ENCODE data around the gene CATSPERE. TPM values are rescaled to one million over a fixed set of nuclear protein-coding genes. Genes with fewer than 3 reads are reported as not detected.

Gene CATSPERE
- total RNA-seq, 1 experiment from 2014 or later: 0.11 TPM

GRCh38 chr1:244626709-244627108 is 165.6 kb downstream of the CATSPERE start:
- DNase-seq (ENCODE audit: low read depth): no peak

GRCh38 chr1:244628789-244629188 is 167.7 kb downstream of the CATSPERE start:
- peak; percentile 2 for DNase-seq (ENCODE audit: low read depth)

- no peak for DNase-seq (ENCODE audit: low read depth)
Observed at GRCh38 chr1:244633140-244633539, 172.1 kb downstream of the CATSPERE start.

GRCh38 chr1:244634546-244634945 is 173.5 kb downstream of the CATSPERE start:
- no peak for DNase-seq (ENCODE audit: low read depth)

- no peak for DNase-seq (ENCODE audit: low read depth)
Observed at GRCh38 chr1:244636488-244637259, 175.6 kb downstream of the CATSPERE start.

DNA sequence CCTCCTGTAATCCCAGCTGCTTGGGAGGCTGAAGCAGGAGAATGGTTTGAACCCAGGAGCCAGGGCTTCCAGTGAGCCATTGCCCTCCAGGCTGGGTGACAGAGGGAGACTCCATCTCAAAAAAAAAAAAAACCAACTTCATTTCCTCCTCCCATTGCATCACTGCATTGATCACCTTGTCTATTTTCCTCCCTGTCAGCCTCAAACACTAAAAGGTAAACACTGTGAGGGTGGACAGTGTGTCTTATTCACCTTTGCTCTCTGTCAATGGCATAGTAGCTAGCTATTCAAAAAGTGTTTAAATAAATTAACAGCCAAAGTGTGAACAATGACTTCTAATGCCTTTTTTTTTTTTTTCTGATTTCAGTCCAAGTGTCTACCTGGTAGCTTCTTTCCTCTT is 178.5 kb downstream of the CATSPERE start:
- DNase-seq (ENCODE audit: low read depth): no peak

- DNase-seq (ENCODE audit: low read depth): no peak
Observed at GRCh38 chr1:244640917-244641316, 179.8 kb downstream of the CATSPERE start.

GRCh38 chr1:244642526-244642925 is 181.5 kb downstream of the CATSPERE start:
- no peak for DNase-seq (ENCODE audit: low read depth)

- DNase-seq (ENCODE audit: low read depth): no peak
Observed at GRCh38 chr1:244642988-244643387, 181.9 kb downstream of the CATSPERE start.

GRCh38 chr1:244645414-244645813 is 184.3 kb downstream of the CATSPERE start:
- no peak for DNase-seq (ENCODE audit: low read depth)

DNA sequence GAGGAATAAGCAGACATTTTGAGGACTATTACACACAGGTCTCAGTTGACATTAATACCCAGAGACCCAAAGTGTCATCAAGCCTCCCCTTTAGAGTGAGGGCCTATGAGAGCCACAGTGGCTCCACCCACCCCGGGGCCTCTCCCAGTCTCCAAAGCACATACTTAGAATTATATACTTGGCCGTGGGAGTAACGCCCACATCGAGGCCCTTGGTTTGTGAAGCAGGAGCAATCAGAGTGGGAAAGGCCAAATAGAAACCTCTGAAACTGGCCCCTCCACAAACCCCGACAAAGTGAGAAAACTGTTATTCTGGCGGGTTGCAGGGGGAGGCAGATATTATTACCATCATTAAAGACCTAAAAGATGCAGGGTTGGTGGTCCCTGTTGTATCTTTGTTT is 184.8 kb downstream of the CATSPERE start:
- DNase-seq (ENCODE audit: low read depth): no peak

- DNase-seq (ENCODE audit: low read depth): no peak
Observed at GRCh38 chr1:244647819-244648218, 186.7 kb downstream of the CATSPERE start.

DNA sequence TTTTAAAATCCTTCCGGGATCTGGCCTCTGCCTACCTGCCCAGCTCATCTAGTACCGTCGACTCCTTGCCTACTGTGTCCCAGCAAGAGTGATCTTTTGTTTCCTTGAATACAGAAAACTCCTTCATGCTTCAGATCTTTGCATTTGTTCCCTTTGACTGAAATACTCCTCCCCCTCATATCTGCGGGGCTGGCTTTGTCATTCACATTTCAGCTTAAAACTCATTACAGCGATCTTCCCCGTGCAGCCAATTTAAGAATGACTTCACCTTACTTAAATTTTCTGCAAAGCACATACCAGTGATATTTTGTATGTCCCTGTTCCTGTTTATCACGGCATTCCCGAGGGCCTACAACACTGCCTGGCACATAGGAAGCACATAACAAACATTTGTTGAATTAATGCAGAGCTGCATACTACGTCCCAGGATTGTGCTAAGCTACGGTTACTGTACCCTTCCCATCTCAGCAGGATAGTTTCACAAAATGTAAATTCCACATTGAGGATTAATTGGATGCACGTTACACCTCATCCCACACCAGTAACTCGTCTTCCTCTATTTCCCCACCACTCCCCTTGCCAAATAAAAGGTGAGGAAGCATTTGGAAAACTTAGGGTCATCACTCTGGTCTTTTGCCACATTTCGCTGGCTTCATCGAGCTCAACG is 191.0 kb downstream of the CATSPERE start:
- no peak for DNase-seq (ENCODE audit: low read depth)

- peak; percentile 99 for DNase-seq (ENCODE audit: low read depth)
Observed at GRCh38 chr1:244652623-244653438, 191.8 kb downstream of the CATSPERE start, which contains the start of gene DESI2. TSS of gene DESI2 (plus strand) at chr1:244653126. CDS start at chr1:244653314, 188 bp downstream.

- no peak for DNase-seq (ENCODE audit: low read depth)
Observed at GRCh38 chr1:244653439-244654107, 192.5 kb downstream of the CATSPERE start.

DNA sequence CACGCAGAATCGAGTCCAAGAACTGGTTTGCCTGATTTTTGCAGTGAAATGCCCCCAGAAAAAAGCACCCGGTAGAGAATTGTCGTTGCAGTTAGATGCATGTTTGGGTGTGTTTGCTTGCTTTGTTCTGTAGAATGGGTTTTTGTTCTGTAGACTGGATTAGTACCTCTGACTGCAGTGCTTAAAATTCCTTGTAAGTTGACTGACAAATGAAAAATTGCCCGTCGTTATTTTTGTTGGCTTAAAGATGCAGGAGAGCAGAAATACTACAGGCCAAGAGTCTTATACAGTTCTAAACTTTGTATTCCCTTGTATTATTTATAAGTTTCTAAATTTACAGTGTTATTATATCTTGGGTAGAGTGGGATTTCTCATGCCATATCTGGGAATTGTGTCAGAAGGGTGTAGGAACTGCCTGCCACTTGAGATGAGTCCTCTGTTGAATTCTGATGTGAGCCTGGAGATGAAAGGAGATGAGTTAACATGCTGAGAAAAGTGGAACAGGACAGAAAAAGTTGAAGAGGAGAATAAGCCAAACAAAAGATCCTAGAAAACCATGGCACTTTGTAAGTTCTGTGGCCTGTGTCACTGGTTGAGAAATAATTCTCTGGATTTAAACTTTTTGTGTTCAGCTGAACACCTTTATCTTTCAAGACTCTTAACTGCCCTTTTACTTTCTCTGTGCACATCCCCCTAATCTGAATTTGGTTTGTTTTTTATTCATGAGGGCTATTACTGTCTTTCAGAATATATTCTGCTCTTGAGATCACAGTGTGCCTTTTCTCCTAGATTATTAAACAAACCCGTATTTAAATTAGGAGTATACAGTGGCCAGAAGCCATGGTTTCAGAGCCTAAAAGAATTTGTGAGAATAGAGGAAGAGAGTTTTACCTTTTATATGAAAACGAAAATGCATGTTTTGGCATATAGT is 193.3 kb downstream of the CATSPERE start:
- DNase-seq (ENCODE audit: low read depth): no peak

GRCh38 chr1:244655186-244655585 is 194.1 kb downstream of the CATSPERE start:
- DNase-seq (ENCODE audit: low read depth): no peak

- DNase-seq (ENCODE audit: low read depth): no peak
Observed at GRCh38 chr1:244657421-244657820, 196.3 kb downstream of the CATSPERE start.

DNA sequence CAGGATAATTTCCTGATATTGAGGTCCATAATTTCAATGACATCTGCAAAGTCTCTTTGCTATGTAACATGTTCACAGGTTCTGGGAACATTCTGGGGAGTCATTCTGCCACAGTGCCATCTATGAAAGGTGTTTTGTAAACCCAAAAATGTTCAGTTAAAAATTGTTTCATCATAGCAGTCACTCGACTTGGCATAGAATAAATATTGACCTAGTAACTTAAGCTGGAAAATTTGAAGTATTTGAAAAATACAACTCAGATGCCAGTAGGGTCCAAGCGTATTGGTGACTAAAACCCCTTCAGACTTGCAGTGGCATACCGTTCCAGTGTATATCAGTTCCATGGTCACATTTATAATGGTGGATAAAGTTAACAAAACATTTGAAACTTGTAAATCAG is 198.6 kb downstream of the CATSPERE start:
- DNase-seq (ENCODE audit: low read depth): no peak

DNA sequence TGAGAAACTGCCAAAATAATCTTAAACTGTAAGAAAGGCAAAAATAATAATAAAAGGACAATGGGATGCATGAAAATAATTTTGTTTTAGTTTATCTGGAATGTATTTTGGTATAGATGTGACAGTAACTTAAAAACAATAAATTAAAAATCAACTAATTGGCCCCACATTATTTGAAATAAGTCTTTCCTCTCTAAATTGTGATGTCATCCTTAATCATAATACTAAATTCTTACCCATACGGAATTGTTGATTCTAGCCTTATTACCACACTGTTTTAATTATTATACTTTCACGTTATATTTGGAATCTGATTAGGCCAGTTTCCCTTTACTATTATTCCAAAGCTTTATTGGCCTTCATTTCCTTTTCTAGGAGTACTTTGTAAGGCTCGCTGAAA is 199.5 kb downstream of the CATSPERE start:
- DNase-seq (ENCODE audit: low read depth): no peak
